Posterior cingulate gyrus (tissue), 11 donors: ENCODE results near the gene MTMR6.
A peak's percentile ranks its signal among the peaks of the same experiment; 100 is the strongest.

ENCODE experiments used
- DNase-seq, 10 donors: peaks; one replicate each; pipeline versions ENCODE4 v3.0.0 to v3.0.0-alpha.2; 2020 to 2021; ENCODE audit warnings: mixed read lengths in 3 of 10
- intact Hi-C: fragments of 100-400 bp; cut with DNase I; formaldehyde crosslinking; loops from one replicate; pipeline ENCODE4 v1.15.1; 2023

MTMR6 gene

GRCh38 chr13:25281193-25281934, 5.9 kb downstream of the MTMR6 start:
- DNase-seq: no peak
- intact Hi-C loops: no loop called here

- intact Hi-C loops: no loop called here
- no peak for DNase-seq
These were observed 6.9 kb downstream of the MTMR6 start for GRCh38 chr13:25280396-25280795.

DNA sequence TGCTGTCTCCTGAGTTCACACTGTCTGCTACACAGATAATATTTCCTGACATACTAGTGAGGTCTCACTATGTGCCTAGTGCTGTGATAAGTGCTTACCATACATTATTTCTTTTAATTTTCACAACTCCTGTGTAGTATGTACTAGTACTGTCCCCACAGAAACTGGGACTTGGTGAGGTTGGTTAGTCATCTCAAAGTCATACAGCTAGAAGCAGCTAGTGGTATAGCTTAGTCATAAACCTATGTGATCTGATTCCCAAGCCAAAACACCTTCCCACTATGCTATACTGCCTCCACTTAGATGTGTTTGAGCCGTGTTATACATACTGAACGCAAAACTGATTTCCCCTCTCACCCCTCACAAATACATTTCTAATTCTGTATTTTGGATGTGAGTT, 10.5 kb downstream of the MTMR6 start:
- intact Hi-C loops: no loop called here
- no peak for DNase-seq

DNA sequence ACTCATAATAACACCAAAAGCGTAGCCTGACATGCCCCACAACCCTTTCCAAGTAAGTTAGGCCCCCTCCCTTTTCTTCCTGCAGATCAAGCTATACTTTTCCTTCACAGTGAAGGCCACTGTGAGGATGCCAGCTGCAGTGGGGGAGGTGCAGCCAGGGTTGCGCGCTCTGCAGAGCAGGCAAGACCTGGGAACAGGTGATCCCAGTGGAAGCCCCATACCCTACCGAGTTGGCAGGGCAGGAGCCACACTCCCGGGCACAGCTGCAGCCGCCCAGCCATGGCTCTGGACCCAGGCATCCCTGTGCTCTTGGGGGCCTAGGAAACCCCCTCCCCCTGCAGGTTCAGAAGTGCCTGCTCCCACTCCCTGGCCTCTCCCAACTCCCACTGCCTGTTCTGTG, 18.7 kb downstream of the MTMR6 start:
- intact Hi-C loops: no loop called here
- DNase-seq: peak in 1 of 10 donors; percentile 70

DNA sequence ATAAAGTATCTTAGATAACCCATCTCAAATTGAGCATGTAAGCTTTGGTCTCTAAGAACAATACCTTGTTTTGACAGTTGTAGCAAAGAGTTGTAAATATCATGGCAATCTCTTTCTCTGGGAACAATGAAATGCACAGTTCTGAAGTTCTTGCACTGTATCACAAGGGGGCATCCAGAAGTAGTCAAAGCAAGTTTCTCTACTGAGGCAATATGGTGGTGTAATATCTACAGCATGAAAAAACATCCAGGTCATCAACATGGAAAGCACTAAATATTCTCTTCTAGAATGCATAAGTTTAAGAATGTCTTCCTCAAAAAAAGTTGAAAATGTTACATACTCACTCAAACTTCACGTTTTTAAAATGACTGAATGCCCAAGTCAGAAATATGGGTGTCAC, 19.6 kb downstream of the MTMR6 start:
- intact Hi-C loops: no loop called here
- no peak for DNase-seq

DNA sequence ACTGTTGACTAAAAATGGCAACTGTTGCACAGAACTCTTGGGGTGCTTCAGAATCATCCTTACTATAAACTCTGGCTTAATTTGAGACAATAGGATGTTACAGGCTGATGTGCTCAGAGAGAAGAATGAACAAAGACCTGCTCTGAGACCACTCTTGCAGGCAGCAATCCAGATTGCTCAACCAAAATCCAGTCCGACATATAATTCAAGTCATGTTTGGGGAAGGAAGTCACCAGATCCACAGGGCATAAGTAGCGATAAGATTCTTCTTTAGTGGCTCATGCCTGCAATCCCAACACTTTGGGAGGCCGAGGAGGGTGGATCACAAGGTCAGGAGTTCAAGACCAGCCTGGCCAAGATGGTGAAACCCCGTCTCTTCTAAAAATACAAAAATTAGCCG, 20.6 kb downstream of the MTMR6 start:
- DNase-seq: no peak
- intact Hi-C loops: no loop called here

DNA sequence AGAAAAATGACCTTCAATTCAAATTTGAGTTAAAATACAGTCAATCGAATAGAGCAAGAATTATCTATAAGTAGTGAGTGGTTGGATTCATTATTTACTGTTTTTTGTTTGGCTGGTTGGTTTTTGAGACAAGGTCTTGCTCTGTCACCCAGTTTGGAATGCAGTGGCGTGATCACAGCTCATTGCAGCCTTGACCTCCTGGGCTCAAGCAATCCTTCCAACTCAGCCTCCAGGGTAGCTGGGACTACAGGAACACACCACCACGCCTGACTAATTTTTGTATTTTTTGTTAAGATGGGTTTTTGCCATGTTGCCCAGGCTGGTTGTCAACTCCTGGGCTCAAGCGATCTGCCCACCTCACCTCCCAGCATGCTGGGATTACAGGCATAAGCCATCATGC, 25.0 kb downstream of the MTMR6 start:
- DNase-seq: no peak

GRCh38 chr13:25253702-25254101, 33.6 kb downstream of the MTMR6 start:
- no peak for DNase-seq
- intact Hi-C loops: loop anchor here (10.0 kb wide), 1 partner anchor 239 kb away; no protein-coding TSS in a partner anchor

More for the DNA sequence above, 25.0 kb downstream of the MTMR6 start:
- intact Hi-C loops: no loop called here

DNA sequence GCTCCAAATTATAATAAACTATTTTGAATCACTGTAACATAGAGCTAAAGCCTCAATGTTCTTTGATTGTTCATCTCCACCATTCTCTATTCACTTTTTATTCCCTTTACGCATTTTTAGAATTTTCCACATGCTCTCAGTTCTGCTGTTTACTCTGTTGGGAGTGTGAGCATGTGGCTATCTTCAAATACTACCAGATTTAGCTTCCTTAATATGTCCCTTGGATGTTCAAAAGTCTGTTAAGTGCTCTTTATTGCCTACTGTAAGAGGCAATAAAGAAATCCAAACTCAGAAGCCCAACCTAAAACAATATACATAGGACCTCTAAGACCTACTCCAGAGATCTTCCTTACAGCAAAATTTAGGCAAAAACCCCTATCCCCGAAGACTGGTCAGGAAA, 34.5 kb downstream of the MTMR6 start:
- no peak for DNase-seq
- intact Hi-C loops: loop anchor here (10.0 kb wide), 1 partner anchor 238 kb away; no protein-coding TSS in a partner anchor

- intact Hi-C loops: loop anchor here (10.0 kb wide), 1 partner anchor 237 kb away; no protein-coding TSS in a partner anchor
- DNase-seq: no peak
These were observed 35.1 kb downstream of the MTMR6 start for GRCh38 chr13:25252225-25252624.

DNA sequence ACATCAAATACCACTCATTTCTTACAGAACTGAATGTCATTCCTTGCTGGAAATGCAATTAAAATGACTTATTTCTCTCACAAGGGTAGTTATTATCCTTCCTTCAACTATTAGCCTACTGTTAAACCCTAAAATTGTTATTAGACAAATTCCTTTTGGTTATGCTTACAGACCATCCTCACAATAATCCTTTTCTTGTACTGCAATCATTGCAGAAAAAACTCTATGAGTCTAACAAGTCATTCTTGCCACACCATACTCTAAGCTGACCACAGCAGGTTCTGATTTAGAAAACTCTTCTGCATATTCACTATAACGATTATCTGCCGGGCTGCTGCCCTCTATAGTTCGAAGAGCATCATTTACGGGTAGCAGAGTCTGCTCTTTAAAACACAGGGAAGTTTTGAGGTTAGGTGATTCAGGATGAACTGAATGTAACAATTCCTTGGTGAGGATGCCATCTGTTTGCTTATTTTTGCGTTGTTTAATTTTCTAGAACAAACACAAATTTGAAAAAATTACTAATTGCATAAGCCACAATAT, 38.2 kb downstream of the MTMR6 start:
- peak in 5 of 10 donors; percentile 39 to 92 (median 55) for DNase-seq
- intact Hi-C loops: loop anchor here (2.0 to 10.0 kb wide), 2 partner anchors 74 to 164 kb away; partner anchors contain the start of gene AMER2

DNA sequence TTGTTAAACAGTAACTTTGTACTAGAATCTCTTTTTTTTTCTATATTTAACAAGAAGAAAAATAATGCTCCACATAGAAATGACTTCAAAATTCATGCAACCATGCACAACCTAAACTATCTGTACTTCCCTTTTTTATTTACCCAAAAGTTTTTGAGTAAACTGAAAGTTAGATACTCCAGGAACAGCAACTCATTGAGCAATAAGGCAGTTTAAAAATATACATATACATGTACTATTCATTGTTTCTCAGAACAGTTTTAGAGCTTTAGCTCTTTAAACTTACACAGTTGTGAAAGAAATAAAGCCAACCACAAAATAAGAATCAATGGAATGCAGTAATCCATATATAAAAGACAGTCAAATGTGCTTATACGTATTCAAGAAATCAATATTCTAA, 39.2 kb downstream of the MTMR6 start:
- DNase-seq: no peak
- intact Hi-C loops: loop anchor here (2.0 to 10.0 kb wide), 2 partner anchors 73 to 163 kb away; partner anchors contain the start of gene AMER2

GRCh38 chr13:25247360-25247759, 39.9 kb downstream of the MTMR6 start:
- intact Hi-C loops: loop anchor here (10.0 kb wide), 1 partner anchor 73 kb away; the partner anchor contains the start of gene AMER2
- DNase-seq: no peak

GRCh38 chr13:25244123-25244522, 43.2 kb downstream of the MTMR6 start:
- intact Hi-C loops: loop anchor here (10.0 kb wide), 1 partner anchor 69 kb away; the partner anchor contains the start of gene AMER2
- DNase-seq: no peak

GRCh38 chr13:25242956-25243355, 44.3 kb downstream of the MTMR6 start:
- intact Hi-C loops: loop anchor here (10.0 kb wide), 1 partner anchor 68 kb away; the partner anchor contains the start of gene AMER2

DNA sequence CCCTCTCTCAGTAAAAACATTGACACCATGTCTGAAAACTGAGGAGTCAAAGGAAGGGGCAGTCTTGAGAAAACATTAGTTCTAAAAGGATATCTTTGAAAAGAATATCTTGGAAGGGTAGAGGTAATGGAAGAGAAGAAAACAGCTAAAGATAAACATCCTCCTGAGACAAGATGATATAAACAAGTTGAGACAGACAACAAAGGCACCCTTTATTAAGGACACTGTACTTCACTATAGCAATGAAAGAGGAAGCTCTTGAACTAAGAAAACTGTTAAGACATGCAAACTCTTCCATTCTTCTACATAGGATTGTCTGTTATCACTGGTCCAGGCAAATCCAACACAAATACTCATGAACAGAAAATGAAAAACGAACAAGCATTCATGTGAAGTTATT, 46.3 kb downstream of the MTMR6 start:
- DNase-seq: no peak
- intact Hi-C loops: loop anchor here (10.0 kb wide), 1 partner anchor 66 kb away; the partner anchor contains the start of gene AMER2

More at GRCh38 chr13:25242956-25243355, 44.3 kb downstream of the MTMR6 start:
- DNase-seq: no peak

DNA sequence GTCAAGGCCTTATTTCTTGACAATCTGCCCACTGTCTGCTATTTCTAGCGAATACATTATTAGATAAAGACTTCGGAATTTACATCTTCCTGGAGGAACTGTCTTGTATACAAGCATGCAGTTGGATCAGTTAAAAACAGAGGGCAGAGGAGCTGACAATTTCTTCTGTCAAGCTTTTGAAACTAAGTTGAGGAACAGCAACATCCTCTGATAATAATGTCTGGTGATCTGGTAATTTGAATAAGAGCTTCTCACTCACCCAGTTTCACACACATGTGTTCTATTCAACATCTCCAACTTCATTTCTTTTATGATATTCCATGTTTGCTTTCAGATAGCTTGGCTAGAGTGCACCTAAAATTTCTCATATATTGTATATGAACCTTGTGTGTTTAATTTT, 50.2 kb downstream of the MTMR6 start:
- intact Hi-C loops: no loop called here
- no peak for DNase-seq

- no peak for DNase-seq
- intact Hi-C loops: no loop called here
These were observed 53.4 kb downstream of the MTMR6 start for GRCh38 chr13:25233861-25234260.

DNA sequence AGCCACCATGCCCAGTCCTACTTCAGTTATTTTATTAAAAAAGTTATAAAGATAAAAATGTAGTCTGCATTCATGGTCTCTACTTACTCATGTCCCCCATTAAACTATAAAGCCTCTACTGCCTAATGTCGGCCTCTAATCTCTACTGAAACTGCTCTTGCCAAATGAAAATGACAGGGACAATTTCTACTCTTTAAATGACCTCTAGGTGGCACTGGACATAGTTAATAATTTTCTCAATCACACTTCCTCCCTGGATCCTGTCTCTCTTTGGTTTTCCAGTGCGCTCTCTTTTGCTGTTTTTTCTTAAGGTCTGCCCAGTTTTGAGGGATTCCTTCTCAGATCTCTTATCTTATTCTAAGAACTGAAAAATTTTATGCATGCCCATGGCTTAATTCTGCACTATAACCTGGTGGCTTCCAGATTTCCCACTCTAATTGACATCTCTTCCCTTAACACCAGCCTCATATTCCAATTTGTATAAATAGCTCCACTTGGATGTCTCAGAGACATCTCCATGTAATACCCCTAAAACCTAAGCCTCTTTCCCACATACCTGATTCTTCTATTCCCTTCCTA, 54.3 kb downstream of the MTMR6 start:
- intact Hi-C loops: no loop called here
- DNase-seq: no peak

GRCh38 chr13:25231517-25231916, 55.8 kb downstream of the MTMR6 start:
- intact Hi-C loops: no loop called here
- no peak for DNase-seq

DNA sequence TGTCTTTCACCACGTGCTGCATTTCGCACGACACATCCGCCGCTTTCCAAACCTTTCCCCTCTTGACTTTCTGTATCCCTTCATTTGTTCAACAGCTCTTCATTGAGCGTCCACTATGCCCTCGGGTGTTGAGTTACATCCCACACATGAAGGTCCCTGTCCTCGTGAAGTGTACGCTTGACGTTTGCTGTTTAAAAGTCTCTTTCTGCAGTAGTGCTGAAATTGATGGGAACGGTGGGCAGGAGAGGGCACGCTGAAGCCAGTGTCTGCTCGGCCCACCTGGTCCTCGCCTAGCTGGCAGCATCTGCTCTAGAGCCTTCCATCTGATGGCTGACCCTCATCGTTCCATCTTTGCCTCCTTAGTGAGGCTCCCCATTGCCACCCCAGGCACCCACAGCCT, 59.6 kb downstream of the MTMR6 start:
- DNase-seq: no peak
- intact Hi-C loops: no loop called here
